Hematopoietic multipotent progenitor cell (in vitro differentiated cells): Measurements from ENCODE around the gene COL20A1. TPM values are rescaled to one million over a fixed set of nuclear protein-coding genes. Genes with fewer than 3 reads are reported as not detected.
"Not testable (repeated sequence)": the region's sequence is repeated elsewhere in the genome, so short reads cannot be mapped to it uniquely, and the experiment has no call there.

Source experiments
- DNase-seq, 3 donors: peaks; one replicate each; pipeline ENCODE4 v3.0.0-alpha.2; 2011 to 2015; ENCODE audit warnings: low read depth in 2 of 3, low spot score in 2 of 3
- total RNA-seq: library from RNA; depleted of rRNA; stranded (reverse); fragments of >200 nt; gene quantifications from one replicate; pipeline ENCODE4 v1.2.3, GENCODE V29; 2012

COL20A1 gene
- total RNA-seq, 1 donor: not detected

- no peak for DNase-seq
Observed at GRCh38 chr20:63369724-63370617, 77.0 kb downstream of the COL20A1 start.

GRCh38 chr20:63370618-63371187 lies 77.7 kb downstream of the COL20A1 start:
- no peak for DNase-seq

- no peak for DNase-seq
Observed at GRCh38 chr20:63371291-63371865, 78.4 kb downstream of the COL20A1 start.

DNA sequence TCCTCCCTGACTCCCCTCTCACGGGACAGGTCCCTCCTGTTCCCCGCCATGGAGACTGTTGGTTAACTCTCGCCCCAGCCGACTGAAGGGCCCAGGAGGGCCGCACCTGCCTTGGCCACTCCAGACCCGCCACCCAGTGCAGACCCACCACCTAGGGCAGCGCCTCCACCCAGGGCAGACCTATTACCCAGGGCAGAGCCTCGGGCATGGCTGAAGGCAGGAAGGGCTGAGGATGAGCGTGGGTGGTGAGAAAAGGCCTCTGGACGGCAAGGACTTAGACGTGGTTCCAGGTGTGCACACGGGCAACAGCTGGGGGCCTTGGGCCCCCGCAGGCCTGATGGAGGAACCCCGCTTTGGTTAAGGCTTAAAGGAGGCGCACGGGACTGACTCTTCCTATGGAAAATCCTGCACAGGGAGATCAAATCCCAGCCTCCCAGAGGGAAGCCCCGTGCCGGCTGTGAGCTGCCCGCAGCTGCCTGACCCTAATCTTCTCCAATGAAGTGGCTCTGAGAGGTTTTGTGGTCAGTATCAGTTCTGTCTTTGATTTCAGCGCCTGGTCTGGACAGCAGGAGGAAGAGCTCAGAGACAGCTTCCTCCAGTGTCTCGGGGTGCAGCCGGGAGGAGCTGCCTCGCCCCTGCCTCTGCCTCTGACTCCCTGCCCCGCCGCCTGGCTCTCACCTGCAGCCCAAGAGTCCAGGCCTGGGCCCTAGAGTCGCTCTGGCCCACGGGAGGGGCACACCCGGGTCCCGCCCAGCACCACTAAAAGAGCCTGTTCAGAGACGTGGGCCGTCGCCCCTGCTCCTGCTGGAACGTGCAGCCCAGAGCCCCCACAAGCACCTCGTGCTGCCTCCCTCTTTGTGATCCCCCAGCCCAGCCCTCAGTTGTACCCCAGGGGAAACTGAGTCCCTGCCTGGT lies 80.2 kb downstream of the COL20A1 start:
- no peak for DNase-seq

DNA sequence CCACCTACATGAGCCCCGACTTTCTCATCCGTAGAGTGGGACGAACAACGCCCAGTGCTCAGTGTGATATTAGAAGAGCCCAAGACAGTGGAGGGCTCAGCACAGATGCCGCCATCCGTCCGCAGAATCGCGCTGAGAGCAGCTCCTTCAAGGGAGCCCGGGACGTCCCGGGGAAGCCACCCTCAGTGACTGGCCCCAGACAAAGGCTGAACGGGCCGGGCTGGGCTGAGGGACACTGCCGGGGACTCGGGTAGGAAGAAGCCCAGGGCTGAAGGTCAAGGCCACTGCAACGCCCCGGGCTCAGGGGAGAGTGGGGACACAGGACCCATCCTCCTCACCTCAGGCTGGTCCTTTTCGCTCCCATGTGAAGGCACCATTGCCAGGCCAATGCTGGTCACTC lies 81.0 kb downstream of the COL20A1 start:
- no peak for DNase-seq

GRCh38 chr20:63374504-63374903 lies 81.5 kb downstream of the COL20A1 start:
- no peak for DNase-seq

DNA sequence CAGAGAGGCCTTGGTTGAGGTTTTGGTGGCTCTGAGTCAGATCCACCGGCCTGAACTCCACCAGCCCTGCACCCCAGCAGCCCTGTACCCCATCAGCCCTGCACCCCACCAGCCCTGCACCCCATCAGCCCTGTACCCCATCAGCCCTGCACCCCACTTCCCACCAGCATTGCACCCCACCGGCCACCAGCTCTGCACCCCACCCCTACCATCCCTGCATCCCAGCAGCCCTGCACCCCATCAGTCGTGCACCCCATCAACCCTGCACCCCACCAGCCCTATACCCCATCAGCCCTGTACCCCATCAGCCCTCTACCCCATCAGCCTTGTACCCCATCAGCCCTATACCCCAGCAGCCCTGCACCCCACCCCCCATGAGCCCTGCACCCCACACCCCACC lies 82.5 kb downstream of the COL20A1 start:
- DNase-seq: no peak

- DNase-seq: no peak
Observed at GRCh38 chr20:63376283-63377250, 83.6 kb downstream of the COL20A1 start.

GRCh38 chr20:63377256-63377941 lies 84.4 kb downstream of the COL20A1 start:
- peak in 2 of 3 donors; percentile 12 to 18 for DNase-seq

DNA sequence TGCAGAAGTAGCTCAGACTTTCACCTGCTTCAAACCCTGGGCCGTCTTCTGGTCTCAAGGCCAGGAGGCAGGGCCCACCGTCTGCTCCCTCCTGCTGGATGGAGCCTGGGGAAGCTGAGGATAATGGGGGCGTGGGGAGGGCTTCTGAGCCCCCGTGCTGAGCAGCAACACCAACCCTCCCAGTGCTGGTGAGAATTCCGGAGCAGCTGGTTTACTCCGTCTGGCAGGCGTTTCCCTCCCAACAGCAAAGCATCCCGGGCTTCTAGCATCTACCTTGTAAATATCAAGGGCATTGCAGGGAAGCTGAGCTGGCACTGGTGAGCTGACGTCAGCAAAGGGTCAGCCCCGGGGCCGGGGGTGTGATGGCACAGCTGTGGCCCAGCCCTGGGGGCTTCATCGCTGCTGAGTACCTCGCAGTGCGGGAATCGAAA lies 85.0 kb downstream of the COL20A1 start:
- DNase-seq: no peak

DNA sequence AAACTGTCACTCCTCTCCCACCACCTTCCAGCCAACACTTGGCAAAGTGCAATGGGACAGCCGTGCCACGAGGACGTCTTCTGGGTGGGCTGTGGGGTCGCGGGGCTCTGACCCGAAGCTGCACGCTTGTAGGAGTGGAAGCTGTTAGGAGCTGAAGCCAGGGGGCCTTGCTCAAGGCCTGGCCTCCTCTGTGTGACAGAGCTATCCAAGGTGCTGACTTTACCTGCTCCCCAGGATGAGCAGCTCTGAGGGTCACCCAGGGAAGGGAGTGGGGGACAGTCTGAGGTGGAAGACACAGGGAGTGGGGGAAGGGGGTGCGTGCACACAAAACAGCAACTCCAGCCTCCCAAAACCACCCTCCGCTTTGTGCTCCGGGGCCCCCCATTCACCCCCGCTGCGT lies 85.6 kb downstream of the COL20A1 start:
- no peak for DNase-seq

DNA sequence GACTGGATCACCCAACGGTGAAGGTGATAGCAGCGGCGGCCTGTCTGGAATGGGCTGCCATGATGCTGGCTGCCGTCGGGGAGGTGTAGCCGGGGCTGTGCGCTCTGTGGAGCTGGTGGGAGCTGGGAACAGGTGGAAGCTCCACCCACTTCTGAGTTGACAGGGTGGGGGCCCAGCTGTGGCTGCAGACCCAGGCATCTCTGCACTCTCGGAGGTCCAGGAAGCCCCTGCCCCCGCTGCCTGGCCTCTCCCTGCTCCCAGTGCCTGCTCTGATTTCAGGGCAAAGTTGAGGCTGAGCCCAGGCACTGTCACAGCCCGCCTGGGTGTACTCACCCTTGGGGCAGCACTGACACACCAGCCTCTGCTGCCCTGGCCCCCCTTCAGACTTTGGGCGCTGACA lies 86.3 kb downstream of the COL20A1 start:
- no peak for DNase-seq

GRCh38 chr20:63379872-63380271 lies 86.9 kb downstream of the COL20A1 start:
- not testable (repeated sequence) for DNase-seq

DNA sequence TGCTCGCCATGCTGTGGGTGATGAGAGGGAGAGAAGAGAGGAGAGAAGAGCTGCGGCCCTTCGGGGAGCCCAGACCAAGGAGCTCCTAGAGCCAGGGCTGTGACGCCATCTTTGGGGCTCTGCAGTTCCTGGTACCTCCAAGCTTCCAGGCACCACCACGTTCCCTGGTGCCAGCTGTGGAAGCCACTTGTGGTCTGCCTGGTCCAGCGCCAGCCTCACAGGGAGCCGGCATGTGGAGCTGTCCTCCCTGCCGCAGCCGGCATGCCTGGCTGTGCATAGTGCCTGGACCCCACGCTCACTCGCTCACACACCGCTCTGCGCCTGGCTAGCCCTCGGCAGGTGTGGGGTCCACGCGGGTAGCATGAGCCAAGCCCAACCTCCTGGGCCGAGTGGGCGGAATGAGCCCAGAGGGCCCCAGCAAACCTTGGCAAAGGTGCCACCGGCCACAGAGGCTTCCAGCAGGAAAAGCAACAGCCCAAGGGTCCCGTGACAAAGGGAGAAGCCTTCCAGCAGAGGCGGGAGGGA lies 87.4 kb downstream of the COL20A1 start:
- no peak for DNase-seq

DNA sequence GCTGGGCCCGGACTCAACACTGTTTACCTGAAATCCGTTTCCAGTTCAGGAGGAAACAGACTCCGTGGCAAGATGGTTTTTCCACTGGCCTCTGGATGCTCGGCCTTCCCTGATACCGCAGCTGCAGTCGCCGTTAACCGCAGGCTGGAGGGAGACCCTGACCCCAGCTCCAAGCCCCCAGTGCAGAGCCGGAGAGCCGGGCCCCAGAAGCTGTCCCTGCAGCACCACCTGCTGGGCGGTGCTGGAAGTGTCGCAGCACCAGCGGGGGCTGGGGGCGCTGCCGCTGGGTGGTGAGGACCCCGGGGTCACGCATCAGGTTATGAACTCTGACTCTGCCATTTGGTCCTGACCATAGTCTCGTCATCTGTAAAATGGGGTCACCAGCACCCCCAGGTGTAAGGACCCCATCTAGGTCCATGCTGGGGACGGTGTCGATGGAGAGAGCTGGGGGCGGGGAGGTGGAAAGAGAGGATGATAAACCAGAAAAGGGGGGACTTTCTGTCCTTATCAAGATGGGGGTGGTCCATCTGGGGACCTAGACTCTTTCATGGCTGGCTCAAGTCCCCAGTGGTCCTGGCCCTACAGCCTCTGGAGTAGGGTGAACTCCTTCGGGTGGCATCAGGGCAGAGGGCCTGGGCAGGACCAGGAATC lies 88.9 kb downstream of the COL20A1 start:
- peak; percentile 18 to 29 (median 22) for DNase-seq

DNA sequence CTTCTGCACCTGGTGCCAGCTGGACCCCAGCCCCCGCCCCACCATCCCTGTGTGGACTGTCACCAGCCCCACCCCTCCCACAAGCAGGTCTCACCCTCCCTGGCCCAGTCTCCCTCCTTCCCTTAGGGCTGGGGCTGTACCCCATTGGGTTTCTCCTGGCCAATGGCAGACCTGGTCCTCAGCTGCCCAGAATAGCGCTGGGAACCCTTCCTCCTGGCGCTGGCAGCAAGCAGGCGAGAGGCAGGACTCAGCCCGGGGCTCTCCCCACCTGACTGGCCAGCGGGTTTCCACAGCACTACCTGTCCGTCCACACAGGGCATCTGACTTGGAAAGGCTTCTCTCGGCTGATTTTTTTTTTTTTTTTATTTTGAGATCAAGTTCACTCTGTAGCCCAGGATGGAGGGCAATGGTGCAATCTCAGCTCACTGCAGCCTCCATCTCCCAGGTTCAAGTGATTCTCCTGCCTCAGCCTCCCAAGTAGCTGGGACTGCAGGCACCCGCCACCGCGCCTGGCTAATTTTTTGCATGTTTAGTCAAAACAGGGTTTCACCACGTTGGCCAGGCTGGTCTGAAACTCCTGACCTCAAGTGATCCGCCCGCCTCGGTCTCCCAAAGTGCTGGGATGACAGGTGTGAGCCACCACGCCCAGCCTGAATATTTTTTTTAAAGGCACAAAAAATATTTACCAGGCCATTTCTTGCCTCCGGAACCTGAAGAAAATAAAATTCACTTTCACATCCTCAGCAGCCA lies 89.7 kb downstream of the COL20A1 start:
- DNase-seq: no peak

DNA sequence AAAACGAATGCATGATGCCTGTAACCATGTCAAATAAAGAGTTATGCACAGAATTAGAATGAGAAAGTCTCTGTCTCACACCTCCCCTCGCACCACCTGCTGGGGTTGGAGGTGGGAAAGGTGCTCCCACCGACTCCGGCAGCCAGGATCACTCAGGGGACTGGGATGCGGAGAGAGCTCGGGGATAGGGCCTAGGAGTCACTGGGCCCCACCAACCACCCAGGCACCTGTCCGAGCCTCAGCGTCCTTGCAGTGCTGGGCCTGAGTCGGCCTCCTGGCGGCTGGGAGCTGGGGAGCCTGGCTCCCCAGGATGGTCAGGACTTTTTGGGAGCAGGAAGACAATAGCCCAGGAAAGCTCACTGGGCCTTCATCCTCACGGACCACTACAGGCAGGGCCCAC lies 90.6 kb downstream of the COL20A1 start:
- DNase-seq: no peak

DNA sequence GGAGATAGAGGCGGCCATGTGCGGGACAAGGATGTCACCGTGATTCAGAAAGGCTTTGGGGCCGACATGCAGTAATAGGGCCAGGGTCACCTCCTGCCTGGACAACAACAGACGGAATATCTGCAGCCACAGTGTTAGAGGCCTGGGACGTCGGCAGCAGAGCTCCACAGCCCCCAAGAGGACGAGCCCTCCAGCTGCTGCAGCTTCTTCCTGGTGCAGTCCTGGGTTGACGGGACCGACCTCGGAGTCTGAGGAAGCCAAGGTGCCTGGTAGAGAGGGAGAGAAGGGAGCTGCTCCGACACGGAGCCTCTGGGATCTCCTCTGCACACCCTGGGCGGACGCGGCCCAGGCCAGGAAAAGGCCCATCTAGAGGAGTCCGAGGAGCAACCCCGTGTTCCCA lies 91.3 kb downstream of the COL20A1 start:
- DNase-seq: no peak
